Endothelial cell of umbilical vein (primary cell): Measurements from ENCODE around the gene HBZ. TPM values are rescaled to one million over a fixed set of nuclear protein-coding genes. Genes with fewer than 3 reads are reported as not detected.

Experiments used
- BruUV-seq: library from RNA; stranded (reverse); fragments of 400-500 nt; replicated peaks from 2 replicates; lab custom pipeline; 2021; lab: Mats Ljungman, UMichigan
- CTCF ChIA-PET: fragments of 300-600, 350-600 bp; sonication (Branson Sonifier 250); formaldehyde crosslinking; loops from one replicate; lab custom pipeline; 2021; ENCODE audit warnings: antibody characterized with exemption, inconsistent platforms; lab: Charles Lee
- POLR2A ChIA-PET: fragments of 300-600, 350-600 bp; sonication (Branson Sonifier 250); formaldehyde crosslinking; loops from one replicate; lab custom pipeline; 2021; ENCODE audit warnings: antibody characterized with exemption, inconsistent platforms; lab: Charles Lee
- DNase-seq: peaks from one replicate; pipeline ENCODE4 v3.0.0-alpha.2; 2011; ENCODE audit warnings: low read depth, low spot score
- FAIRE-seq: peaks from 2 replicates; lab custom pipeline; 2011; peaks lifted over from hg19 to GRCh38; lab: Jason Lieb, UNC
- H2AFZ ChIP-seq: 2 replicates; pipeline ENCODE4 v1.6.0; 2012; ENCODE audit warnings: low read depth, low read length, control low read depth, inconsistent platforms
- H3K27ac ChIP-seq: 2 replicates; pipeline ENCODE4 v1.5.1; 2011; ENCODE audit warnings: low read depth, mild to moderate bottlenecking, control low read depth, low read length, moderate library complexity; ENCODE audit not compliant: insufficient read depth
- H3K27me3 ChIP-seq, 2 experiments: 2 replicates each; pipeline versions ENCODE4 v1.6.0 to v1.6.1; 2011; ENCODE audit warnings: low read length in 2 of 2, mixed read lengths in 1 of 2; ENCODE audit not compliant: control insufficient read depth in 2 of 2, insufficient read depth in 2 of 2
- H3K36me3 ChIP-seq, 2 experiments: 2 replicates in 1 of 2; 3 replicates in 1 of 2; pipeline ENCODE4 v1.5.1; 2011; ENCODE audit warnings: low read length in 2 of 2, mild to moderate bottlenecking in 1 of 2, moderate library complexity in 1 of 2; ENCODE audit not compliant: control insufficient read depth in 2 of 2, insufficient read depth in 2 of 2; ENCODE audit errors: extremely low read depth in 1 of 2
- H3K4me1 ChIP-seq: 3 replicates; pipeline ENCODE4 v1.5.1; 2011; ENCODE audit warnings: mild to moderate bottlenecking, low read length; ENCODE audit not compliant: control insufficient read depth, insufficient read depth; ENCODE audit errors: extremely low read depth
- H3K4me2 ChIP-seq: 2 replicates; pipeline ENCODE4 v1.6.1; 2011; ENCODE audit warnings: low read length, control low read depth, mixed read lengths; ENCODE audit not compliant: insufficient read depth
- H3K4me3 ChIP-seq, 3 experiments: fragments of 200-600 bp in 1 of 3; sonication (generic), shearing (Covaris generic) in 1 of 3; replicated peaks in 1 of 3; 2 replicates each; pipeline ENCODE4 v1.5.1; 2011 to 2016; ENCODE audit warnings: control low read depth in 3 of 3, low read length in 3 of 3, mild to moderate bottlenecking in 2 of 3, inconsistent platforms in 1 of 3, low read depth in 1 of 3, moderate library complexity in 1 of 3; ENCODE audit not compliant: insufficient read depth in 1 of 3
- H3K79me2 ChIP-seq: 2 replicates; pipeline ENCODE4 v1.6.0; 2012; ENCODE audit warnings: low read length, inconsistent platforms; ENCODE audit not compliant: control insufficient read depth, insufficient read depth
- H3K9ac ChIP-seq: replicated peaks from 2 replicates; pipeline ENCODE3; 2011; ENCODE audit warnings: low read length, control low read depth; ENCODE audit not compliant: insufficient read depth; ENCODE audit errors: extremely low read depth
- H3K9me1 ChIP-seq: replicated peaks from 3 replicates; pipeline ENCODE4 v1.6.0; 2011; ENCODE audit warnings: mild to moderate bottlenecking, low read length; ENCODE audit not compliant: control insufficient read depth, insufficient read depth; ENCODE audit errors: extremely low read depth
- H3K9me3 ChIP-seq: replicated peaks from 2 replicates; pipeline ENCODE4 v1.5.1; 2012; ENCODE audit warnings: low read length, inconsistent platforms; ENCODE audit not compliant: control insufficient read depth, insufficient read depth
- H4K20me1 ChIP-seq: replicated peaks from 2 replicates; pipeline ENCODE3; 2011; ENCODE audit warnings: mild to moderate bottlenecking, low read length; ENCODE audit not compliant: control insufficient read depth, insufficient read depth; ENCODE audit errors: extremely low read depth
- EZH2 ChIP-seq: IDR thresholded peaks from 2 replicates; pipeline ENCODE4 v1.6.1; 2012; ENCODE audit warnings: borderline replicate concordance, low read depth, mild to moderate bottlenecking, moderate library complexity, low read length, inconsistent platforms; ENCODE audit not compliant: severe bottlenecking
- FOS ChIP-seq: IDR thresholded peaks from 2 replicates; pipeline ENCODE4 v1.6.1; 2011; ENCODE audit warnings: mild to moderate bottlenecking, low read length, moderate library complexity, borderline replicate concordance; ENCODE audit not compliant: insufficient read depth
- GATA2 ChIP-seq: IDR thresholded peaks from 2 replicates; pipeline ENCODE4 v1.7.0; 2011; ENCODE audit warnings: low read depth, mild to moderate bottlenecking, moderate library complexity, mixed read lengths, low read length; ENCODE audit not compliant: insufficient read length, insufficient read depth
- JUN ChIP-seq: IDR thresholded peaks from 2 replicates; pipeline ENCODE4 v1.6.1; 2011; ENCODE audit warnings: borderline replicate concordance, low read depth; ENCODE audit not compliant: insufficient read length, insufficient read depth
- MYC ChIP-seq: IDR thresholded peaks from one replicate; pipeline ENCODE4 v1.6.1; 2011; ENCODE audit warnings: mild to moderate bottlenecking, low read depth, low read length
- POLR2A ChIP-seq: IDR thresholded peaks from 2 replicates; pipeline ENCODE4 v1.6.1; 2012; ENCODE audit warnings: low read depth, mild to moderate bottlenecking, control low read depth, low read length
- POLR2AphosphoS5 ChIP-seq: IDR thresholded peaks from 2 replicates; pipeline ENCODE4 v1.6.1; 2012; ENCODE audit warnings: low read depth, mild to moderate bottlenecking, control low read depth, low read length, moderate library complexity; ENCODE audit not compliant: insufficient read depth
- dilution Hi-C: fragments of 300-500 bp; cut with MboI; formaldehyde crosslinking; loops from one replicate; pipeline ENCODE4 v1.15.0; 2019; ENCODE audit warnings: low sequenced_read_pairs; ENCODE audit not compliant: extremely low pct_ligation_motif_present
- intact Hi-C: fragments of 100-400 bp; cut with micrococcal nuclease; formaldehyde crosslinking; loops from one replicate; pipeline ENCODE4 v1.10.0; 2022
- polyA plus RNA-seq, 4 experiments: library from polyadenylated mRNA; depleted of rRNA in 3 of 4; stranded (reverse) in 3 of 4; unstranded in 1 of 4; fragments of >200 nt; gene quantifications; 2 replicates each; pipeline versions ENCODE4 v1.2.1 to v1.2.3, GENCODE V29; 2011 to 2012; ENCODE audit warnings: missing spikeins in 1 of 4
- total RNA-seq: library from RNA; stranded (reverse); gene quantifications from 2 replicates; pipeline ENCODE4 v1.2.3, GENCODE V29; 2021
- TF ChIP-seq, protein P1 (sequence below), 2 donors: IDR thresholded peaks; 1 replicate in 1 of 2; 2 replicates in 1 of 2; pipeline ENCODE4 v1.5.1; 2011; ENCODE audit warnings: low read length in 2 of 2, mild to moderate bottlenecking in 2 of 2, moderate library complexity in 2 of 2, control low read depth in 1 of 2, inconsistent platforms in 1 of 2, low read depth in 1 of 2; ENCODE audit not compliant: insufficient read depth in 1 of 2; ENCODE audit errors: extremely low read depth in 1 of 2
- TF ChIP-seq, protein P2 (sequence below): IDR thresholded peaks from 2 replicates; pipeline ENCODE4 v1.6.1; 2011; ENCODE audit not compliant: insufficient read depth, insufficient read length

HBZ gene
- total and polyA plus RNA-seq, 2 donors (not counting 3 experiments of a cell fraction or from before 2014, with no cell fraction given), result not detected

DNA sequence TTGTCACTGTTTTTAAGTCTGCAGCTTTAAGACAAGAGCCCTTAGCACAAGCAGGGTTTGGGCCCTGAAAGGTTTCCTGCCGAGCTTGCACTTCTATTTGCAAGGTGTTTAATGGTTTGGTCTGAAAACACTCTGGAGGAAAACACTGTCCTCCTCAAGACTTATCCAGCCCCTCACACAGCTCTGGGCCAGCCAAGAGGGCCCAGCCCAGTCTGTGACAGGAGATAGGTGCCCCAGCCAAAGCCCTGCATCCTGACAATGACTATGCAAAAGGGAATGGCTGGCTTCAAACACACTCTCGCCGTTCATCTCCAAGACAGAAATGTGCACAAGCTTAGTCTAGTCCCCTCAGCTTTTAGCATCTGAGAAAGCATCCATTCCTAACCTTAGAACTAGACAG, 47.5 kb upstream of the HBZ start:
- Histone ChIP-seq H3K4me1 (peaks cover 5% of the 10 kb centered on the region), H3K27ac (no peak overlapping the region), H3K36me3 (peaks cover 0 to 2% of the 10 kb centered on the region in 2 experiments), H3K9ac (no peak overlapping the region), H3K27me3 (no peaks in the 10 kb centered on the region), H2AFZ (no peak overlapping the region), H3K9me3 (no peaks in the 10 kb centered on the region), H3K79me2 (no peaks in the 10 kb centered on the region), H3K4me3 (no peak overlapping the region), H4K20me1 (no peaks in the 10 kb centered on the region), H3K4me2 (no peak overlapping the region), H3K9me1 (no peaks in the 10 kb centered on the region)
- intact Hi-C loops, result no loop called here
- ChIA-PET POLR2A (no interaction called here), CTCF (interaction anchor here (0.6 to 6.0 kb wide), 8 partner anchors 9 to 266 kb away, joined by 3 to 130 read pairs (median 11); partner anchors contain the start of genes HBQ1, MRPL28, POLR3K and SNRNP25)
- FAIRE-seq (no peak), DNase-seq (no peak)
- TF ChIP-seq, protein P1, sequence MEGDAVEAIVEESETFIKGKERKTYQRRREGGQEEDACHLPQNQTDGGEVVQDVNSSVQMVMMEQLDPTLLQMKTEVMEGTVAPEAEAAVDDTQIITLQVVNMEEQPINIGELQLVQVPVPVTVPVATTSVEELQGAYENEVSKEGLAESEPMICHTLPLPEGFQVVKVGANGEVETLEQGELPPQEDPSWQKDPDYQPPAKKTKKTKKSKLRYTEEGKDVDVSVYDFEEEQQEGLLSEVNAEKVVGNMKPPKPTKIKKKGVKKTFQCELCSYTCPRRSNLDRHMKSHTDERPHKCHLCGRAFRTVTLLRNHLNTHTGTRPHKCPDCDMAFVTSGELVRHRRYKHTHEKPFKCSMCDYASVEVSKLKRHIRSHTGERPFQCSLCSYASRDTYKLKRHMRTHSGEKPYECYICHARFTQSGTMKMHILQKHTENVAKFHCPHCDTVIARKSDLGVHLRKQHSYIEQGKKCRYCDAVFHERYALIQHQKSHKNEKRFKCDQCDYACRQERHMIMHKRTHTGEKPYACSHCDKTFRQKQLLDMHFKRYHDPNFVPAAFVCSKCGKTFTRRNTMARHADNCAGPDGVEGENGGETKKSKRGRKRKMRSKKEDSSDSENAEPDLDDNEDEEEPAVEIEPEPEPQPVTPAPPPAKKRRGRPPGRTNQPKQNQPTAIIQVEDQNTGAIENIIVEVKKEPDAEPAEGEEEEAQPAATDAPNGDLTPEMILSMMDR (IDR thresholded peaks at IDR 0.05; ENCODE audit: extremely low read depth in 1 of 2, insufficient read depth in 1 of 2, low read depth in 1 of 2, low read length in 2 of 2), result no peak
- TF ChIP-seq POLR2A, result no peak
- no peak for TF ChIP-seq POLR2AphosphoS5
- no peak for TF ChIP-seq EZH2
- no peak for TF ChIP-seq MYC
- no peak for TF ChIP-seq FOS
- TF ChIP-seq GATA2, result no peak
- no peak for TF ChIP-seq JUN
- TF ChIP-seq, protein P2, sequence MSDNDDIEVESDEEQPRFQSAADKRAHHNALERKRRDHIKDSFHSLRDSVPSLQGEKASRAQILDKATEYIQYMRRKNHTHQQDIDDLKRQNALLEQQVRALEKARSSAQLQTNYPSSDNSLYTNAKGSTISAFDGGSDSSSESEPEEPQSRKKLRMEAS, result no peak
- dilution Hi-C loops, result no loop called here
- BruUV-seq, result no TSS peak
